Endometrium (tissue), 2 donors: Measurements from ENCODE around the gene PRRX2.

Experiments used
- FAIRE-seq: peaks from 2 replicates; lab custom pipeline; 2012; peaks lifted over from hg19 to GRCh38; lab: Jason Lieb, UNC
- donor health status: control.
- donor health status: control.

The PRRX2 gene

GRCh38 chr9:129679537-129679936 is 14.1 kb downstream of the PRRX2 start:
- no peak for FAIRE-seq

DNA sequence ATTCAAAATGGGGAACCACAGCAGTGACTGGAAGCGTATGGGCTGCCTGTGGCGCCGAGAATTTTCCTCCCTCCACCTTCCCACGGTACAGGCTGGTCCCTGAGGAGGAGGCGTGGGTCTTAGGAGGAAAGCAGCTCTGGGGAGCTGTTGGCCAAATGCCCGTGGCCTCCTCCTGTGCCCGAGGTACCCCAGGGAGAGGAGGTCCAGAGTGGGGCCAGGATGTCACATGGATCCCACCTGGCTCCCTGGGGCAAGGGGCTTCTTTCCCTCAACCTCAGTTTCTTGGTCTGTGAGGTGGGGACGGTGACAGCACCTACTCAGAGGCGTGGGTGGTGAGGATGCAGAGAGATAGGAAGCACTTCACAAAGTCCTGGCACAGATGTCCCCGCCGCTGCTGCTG is 16.5 kb downstream of the PRRX2 start:
- no peak for FAIRE-seq

DNA sequence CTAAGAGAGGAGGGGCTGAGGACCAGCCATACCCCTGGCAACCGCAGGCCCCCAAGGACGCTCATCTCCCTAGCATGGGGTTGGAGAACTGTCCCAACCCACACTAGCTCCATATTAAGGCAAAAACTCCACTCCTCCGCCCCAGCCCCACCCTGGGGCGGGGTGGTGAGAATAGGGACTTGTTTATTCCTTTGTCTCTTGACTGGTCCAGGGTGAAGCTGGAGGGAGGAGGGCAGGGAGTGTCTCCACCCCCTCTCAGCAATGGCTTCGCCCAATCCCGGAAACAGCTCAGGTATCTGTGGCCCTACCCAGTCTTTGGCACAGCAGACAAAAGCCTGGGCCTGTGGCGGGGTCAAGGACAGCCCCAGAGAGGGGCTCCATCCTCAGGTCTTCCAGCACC is 16.9 kb downstream of the PRRX2 start:
- no peak for FAIRE-seq

- FAIRE-seq, result no peak
Observed at GRCh38 chr9:129685220-129685932, 19.9 kb downstream of the PRRX2 start.

DNA sequence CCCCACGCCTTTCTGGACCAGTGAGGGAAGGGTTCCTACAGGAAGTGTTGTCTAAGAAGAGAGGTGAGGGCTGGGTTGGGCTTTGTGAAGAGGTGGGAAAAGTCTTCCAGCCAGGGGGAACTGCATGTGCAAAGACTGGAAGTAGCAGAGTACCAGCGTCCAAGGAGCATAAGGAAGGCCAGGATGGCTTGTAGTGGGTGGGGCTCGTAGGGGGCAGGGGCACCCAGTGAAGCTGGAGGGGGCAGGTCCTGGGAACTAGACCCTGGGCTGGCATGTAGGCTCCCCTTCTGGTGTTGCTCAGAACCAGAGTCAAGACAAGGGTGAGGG is 20.4 kb downstream of the PRRX2 start:
- FAIRE-seq, result no peak

DNA sequence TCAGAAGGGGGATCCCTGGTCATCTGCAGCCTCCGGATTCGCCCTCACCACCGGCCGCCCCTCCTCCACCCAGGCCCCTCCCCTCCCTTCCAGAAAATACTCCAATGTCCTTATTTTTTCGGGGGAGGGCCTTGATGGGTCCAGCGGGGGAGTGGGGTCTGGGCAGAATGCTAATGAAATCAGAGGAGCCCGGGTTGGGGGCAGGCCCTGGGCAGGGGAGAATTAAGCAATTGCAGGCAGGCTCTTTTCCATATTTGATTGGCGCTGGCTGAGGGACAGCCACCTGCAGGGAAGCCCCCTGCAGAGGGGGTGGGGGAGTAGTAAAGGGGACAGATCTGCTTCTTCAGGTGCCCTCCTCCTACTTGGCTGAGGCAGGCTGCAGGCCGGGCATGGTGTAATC is 21.3 kb downstream of the PRRX2 start:
- no peak for FAIRE-seq

DNA sequence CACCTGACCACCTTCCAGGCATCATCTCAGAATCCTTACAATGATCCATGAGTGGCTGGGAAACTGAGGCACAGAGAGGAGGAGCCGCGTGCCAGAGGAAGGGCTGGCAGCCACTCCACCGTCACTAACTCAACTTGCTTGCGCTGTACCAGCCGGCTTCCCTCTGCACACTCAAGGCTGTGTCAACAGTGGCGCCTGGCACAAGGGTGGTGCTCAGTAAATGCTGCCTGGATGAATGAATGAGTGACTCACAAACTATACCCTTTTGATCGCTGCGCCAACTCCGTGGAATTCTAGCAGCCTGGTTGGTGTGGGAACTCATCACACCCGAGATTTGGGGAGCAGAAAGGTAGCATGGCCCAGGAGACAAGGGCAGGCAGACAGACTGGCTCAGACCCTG is 21.9 kb downstream of the PRRX2 start:
- no peak for FAIRE-seq

GRCh38 chr9:129688285-129689043 is 23.0 kb downstream of the PRRX2 start:
- FAIRE-seq, result no peak

GRCh38 chr9:129692534-129692933 is 27.1 kb downstream of the PRRX2 start:
- FAIRE-seq, result no peak

DNA sequence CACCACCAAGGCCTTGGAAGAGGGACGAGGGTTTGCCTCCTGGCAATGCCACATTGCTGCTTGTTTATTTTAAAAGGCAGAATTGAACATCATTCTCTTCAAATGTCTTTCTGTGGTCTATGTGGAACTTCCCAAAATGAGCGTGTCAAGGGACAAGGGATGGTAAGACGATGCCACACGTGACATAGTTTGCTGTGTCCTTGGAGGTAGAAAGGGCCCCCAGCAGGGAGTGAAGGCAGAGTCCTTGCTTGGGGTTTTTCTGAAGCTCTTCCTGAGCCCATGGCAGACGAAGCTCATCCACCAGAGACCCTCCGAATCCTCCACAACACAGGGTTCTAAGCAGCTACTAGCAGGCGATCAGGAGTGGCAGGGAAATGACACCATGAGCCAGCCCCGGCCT is 28.3 kb downstream of the PRRX2 start:
- FAIRE-seq, result no peak

GRCh38 chr9:129694243-129694646 is 28.8 kb downstream of the PRRX2 start:
- no peak for FAIRE-seq

- no peak for FAIRE-seq
Observed at GRCh38 chr9:129695870-129696269, 30.4 kb downstream of the PRRX2 start.

DNA sequence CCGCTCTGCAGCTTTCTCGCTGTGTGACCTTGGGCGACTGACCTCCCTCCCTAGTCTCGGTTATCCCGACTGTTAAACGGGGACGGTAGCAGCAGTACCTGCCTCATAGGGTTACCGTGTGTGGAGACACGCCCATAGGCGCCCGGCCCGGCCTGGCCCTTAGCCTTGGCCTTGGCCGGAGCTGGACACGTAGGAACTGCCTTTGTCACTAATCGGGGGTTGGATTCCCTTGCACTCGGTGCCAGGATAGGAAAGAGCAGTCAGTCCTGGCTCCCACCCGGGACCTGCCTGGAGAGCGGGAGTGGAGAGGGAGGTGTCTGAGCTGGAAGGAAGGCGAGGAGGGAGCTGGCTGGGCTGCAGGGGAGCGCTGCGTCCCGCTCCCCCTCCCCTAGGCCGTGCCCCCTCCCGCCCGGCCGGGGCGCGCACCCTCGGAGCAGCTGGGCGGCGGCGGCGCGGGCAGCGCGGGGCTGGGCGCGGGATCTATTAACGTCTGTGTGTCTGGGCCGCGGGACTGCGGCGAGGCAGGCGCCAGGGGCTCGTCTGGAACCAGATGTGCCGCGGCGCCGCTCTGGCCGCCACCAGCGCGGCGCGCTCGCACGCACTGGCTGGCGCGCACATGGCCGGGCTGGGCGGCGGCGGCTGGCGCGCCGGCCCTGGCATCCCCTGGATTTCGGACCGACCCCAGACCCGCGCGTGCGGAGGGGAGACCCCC is 31.7 kb downstream of the PRRX2 start:
- FAIRE-seq, result no peak

DNA sequence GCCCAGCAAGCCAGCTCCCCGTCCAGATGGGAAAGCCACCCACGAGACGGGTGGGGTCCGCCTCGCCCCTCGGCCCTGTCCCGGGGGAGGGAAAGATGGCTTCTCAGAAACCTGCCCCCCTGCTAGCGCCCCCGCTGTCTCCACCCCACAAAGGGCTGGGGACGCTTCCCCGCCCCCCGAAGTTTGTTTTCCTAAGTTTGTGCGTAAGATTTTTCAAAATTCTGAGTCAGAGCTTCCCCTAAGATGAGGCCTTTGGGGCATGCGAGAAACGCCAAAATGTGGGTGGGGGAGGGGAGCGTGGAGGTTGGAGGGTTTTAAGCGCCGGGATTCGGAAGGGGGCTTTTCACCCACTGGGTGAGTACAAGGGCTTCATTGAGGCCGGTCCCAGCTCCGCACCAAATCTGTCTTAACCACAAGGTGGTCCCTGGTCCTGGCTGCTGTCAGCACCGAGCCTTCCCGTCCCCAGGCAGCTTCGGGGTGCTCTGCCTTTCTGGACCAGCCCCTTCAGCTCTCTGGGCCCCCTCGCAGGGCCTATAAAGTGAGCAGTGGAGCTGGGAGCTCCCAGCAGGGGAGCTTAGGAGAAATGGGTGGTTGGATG is 32.3 kb downstream of the PRRX2 start:
- no peak for FAIRE-seq

GRCh38 chr9:129698254-129698757 is 32.9 kb downstream of the PRRX2 start:
- no peak for FAIRE-seq

DNA sequence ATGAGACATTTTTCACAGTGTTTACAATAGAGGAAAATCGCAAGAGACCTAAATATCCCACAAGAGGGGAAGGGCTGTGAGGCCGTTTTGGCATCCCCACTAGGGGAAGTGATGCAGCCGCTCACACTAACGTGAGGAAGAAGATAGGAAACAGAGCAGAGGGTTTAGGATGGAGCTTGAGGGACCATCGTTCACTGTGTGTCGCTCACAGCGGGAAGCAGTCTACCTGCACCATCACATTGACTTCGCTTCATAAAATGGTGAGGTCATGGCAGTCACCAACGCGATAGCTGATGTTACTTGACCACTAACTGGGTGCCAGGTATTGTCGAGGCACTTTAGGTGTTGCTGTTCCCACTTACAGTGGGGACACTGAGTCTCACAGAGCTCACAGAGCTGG is 35.6 kb downstream of the PRRX2 start:
- no peak for FAIRE-seq

- no peak for FAIRE-seq
Observed at GRCh38 chr9:129701549-129701948, 36.1 kb downstream of the PRRX2 start.

- no peak for FAIRE-seq
Observed at GRCh38 chr9:129702589-129703520, 37.4 kb downstream of the PRRX2 start.

GRCh38 chr9:129703667-129704355 is 38.4 kb downstream of the PRRX2 start:
- no peak for FAIRE-seq

GRCh38 chr9:129704807-129705206 is 39.4 kb downstream of the PRRX2 start:
- FAIRE-seq, result no peak

DNA sequence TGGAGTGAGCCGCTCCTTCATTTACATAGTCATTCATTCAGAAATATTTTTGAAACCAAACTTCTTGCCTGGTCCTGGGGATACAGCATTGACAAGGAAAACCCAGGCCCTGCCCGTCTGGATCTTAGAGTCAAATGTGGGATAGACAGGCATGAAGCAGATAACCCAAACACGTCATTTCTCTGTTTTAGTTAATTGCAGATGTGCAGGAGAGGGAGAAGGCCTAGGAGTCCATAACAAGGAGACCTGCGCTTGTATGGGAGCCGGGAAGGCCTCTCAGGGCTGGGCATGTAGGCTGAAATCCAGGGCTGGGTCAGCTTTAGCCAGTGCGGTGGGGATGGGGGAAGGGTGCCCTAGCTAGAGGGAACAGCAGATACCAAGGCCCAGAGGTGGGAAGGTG is 43.3 kb downstream of the PRRX2 start:
- FAIRE-seq, result no peak
